ENCODE data around the gene OGFR.

OGFR gene

DNA sequence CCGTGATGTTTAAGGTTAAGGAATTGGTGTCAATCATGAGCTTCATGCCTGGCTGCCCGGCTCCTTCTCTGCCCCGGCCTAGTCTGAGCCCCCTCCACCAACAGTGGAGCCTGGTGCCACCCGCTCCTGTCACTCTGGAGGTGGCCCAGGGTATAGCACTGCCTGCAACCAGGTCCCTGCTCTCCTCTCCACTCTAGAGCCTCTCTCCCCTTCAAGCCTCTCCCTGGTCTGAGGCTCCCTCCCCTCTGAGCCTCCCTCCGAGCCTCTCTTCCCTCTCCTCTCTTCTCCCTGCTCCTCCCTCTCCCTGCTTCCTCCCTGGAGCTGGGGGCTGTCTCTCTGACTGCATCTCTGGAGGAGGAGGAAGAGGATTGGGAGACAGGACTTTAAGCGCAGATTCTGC, 39.6 kb upstream of the OGFR start:
- TF ChIP-seq POLR2A (IDR thresholded peaks at IDR 0.05; ENCODE audit: low read length), result no peak
- TF ChIP-seq GATA1 (IDR thresholded peaks at IDR 0.05; ENCODE audit: low read depth, low read length), result no peak
- no peak for DNase-seq

- TF ChIP-seq POLR2A (IDR thresholded peaks at IDR 0.05; ENCODE audit: low read length), result no peak
- no peak for TF ChIP-seq GATA1 (IDR thresholded peaks at IDR 0.05; ENCODE audit: low read depth, low read length)
- no peak for DNase-seq
Observed at GRCh38 chr20:62765432-62766070, 39.1 kb upstream of the OGFR start.

- no peak for TF ChIP-seq POLR2A (IDR thresholded peaks at IDR 0.05; ENCODE audit: low read length)
- no peak for TF ChIP-seq GATA1 (IDR thresholded peaks at IDR 0.05; ENCODE audit: low read depth, low read length)
- DNase-seq, result no peak
Observed at GRCh38 chr20:62766071-62766450, 38.6 kb upstream of the OGFR start.

DNA sequence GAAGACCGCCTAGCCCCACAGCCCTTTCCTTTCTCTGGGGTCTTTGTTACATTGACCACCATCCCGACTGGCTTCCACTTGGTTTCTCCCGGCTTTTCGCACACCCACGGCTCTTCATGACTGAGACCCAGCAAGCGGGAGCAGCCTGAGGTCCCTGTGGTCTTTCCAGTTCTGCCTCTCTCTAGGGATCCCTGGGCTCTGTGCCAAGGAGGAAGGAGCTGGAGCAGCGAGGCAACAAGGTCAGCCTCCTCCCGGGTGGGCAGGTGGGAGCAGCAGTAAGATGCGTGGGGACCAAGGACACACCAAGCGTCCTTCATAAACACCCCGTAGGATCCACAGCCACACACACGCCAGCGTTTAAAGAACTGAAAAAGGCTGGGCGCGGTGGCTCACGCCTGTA, 37.9 kb upstream of the OGFR start:
- no peak for DNase-seq
- TF ChIP-seq POLR2A (IDR thresholded peaks at IDR 0.05; ENCODE audit: low read length) (no peak), GATA1 (IDR thresholded peaks at IDR 0.05; ENCODE audit: low read depth, low read length) (no peak)

GRCh38 chr20:62768234-62768546, 36.4 kb upstream of the OGFR start:
- TF ChIP-seq POLR2A (IDR thresholded peaks at IDR 0.05; ENCODE audit: low read length), result no peak
- no peak for TF ChIP-seq GATA1 (IDR thresholded peaks at IDR 0.05; ENCODE audit: low read depth, low read length)
- DNase-seq, result no peak

- DNase-seq, result no peak
- TF ChIP-seq POLR2A (IDR thresholded peaks at IDR 0.05; ENCODE audit: low read length), result no peak
Observed at GRCh38 chr20:62768551-62769287, 35.9 kb upstream of the OGFR start.

DNA sequence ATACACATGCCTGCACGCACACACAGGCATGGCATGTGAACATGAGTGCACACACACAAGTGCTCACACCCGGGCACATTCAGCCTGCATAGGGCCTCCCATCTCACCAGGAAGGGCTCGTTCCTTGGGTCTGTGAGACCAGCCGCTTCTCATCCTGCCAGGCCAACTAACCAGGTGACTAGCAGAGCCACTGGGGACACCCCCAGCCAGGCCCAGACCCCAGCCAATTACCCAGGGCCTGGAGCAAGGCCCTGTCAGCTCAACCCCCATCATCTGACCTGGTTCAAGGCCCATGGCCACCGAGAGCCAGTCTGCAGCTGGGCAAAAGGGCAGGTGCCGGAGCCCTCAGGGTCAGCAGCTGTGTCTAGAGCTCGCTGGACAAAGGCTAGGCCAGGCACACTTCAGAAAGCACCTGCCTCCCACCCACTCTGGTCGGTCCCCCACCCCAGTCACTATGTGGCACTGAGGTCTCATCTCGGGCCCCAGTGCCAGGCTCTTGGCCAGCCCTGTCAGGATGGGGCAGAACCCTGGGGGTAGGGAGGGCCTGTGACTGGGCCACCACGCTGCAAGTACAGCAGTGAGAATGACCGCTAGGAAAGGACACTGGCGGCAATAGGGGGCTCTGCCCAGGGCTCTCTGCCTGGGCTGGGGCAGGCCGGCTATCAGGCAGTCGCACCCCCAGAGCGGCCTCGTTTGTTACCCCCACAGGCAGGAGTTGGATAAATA, 35.1 kb upstream of the OGFR start:
- no peak for TF ChIP-seq GATA1 (IDR thresholded peaks at IDR 0.05; ENCODE audit: low read depth, low read length)
- no peak for TF ChIP-seq POLR2A (IDR thresholded peaks at IDR 0.05; ENCODE audit: low read length)
- DNase-seq, result no peak

GRCh38 chr20:62770111-62770910, 34.3 kb upstream of the OGFR start:
- no peak for TF ChIP-seq POLR2A (IDR thresholded peaks at IDR 0.05; ENCODE audit: low read length)
- no peak for TF ChIP-seq GATA1 (IDR thresholded peaks at IDR 0.05; ENCODE audit: low read depth, low read length)
- DNase-seq, result no peak

DNA sequence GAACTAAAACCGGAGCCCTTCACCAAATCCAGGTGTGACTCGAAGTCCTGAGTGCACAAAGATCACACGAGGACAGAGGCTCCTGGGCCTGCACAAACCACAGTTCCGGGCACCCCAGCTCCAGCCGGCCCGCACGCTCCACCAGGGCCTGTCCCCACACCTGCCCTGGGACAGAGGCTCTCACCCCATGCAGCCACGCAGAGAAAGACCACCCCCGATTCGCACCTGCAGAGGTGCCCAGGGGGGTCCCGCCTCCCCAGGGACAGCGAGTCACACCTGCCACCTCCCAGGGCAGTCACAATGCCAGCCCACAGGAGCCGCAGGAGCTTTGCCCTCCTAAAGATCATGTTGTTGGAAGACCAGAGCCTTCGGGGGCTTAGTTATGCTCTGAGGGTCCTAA, 33.7 kb upstream of the OGFR start:
- no peak for DNase-seq
- TF ChIP-seq GATA1 (IDR thresholded peaks at IDR 0.05; ENCODE audit: low read depth, low read length) (no peak), POLR2A (IDR thresholded peaks at IDR 0.05; ENCODE audit: low read length) (no peak)

GRCh38 chr20:62771396-62772102, 33.1 kb upstream of the OGFR start:
- TF ChIP-seq GATA1 (IDR thresholded peaks at IDR 0.05; ENCODE audit: low read depth, low read length) (no peak), POLR2A (IDR thresholded peaks at IDR 0.05; ENCODE audit: low read length) (no peak)
- no peak for DNase-seq

DNA sequence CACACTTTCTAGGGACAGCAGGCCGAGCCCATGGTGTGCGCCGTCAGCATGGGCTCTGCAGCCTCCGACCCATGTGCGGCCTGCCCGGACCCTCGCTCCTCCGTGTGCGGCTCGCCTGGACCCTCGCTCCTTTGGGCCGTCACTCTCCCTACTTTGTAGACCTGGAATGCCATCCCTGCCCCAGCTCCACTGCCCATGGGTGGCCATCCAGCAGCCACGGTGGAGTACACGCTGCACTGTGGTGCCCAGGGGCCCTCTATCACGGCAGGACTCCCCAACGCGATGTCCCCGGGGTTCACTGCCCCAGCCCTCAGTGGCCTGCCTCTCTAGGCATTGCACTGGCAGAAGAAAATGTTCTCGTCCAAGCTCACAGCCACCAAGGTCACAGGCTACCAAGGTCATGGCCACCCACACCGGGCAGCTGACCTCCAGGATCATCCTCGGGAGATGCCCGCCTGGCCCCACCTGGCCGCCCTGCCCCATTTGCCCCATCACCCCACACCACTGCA, 32.5 kb upstream of the OGFR start:
- DNase-seq, result no peak
- TF ChIP-seq GATA1 (IDR thresholded peaks at IDR 0.05; ENCODE audit: low read depth, low read length), result no peak
- TF ChIP-seq POLR2A (IDR thresholded peaks at IDR 0.05; ENCODE audit: low read length), result no peak

GRCh38 chr20:62772619-62772989, 32.0 kb upstream of the OGFR start:
- TF ChIP-seq POLR2A (IDR thresholded peaks at IDR 0.05; ENCODE audit: low read length) (no peak), GATA1 (IDR thresholded peaks at IDR 0.05; ENCODE audit: low read depth, low read length) (no peak)
- no peak for DNase-seq

Data from erythroblast (primary cell).